Spleen (tissue), 11 donors: Measurements from ENCODE around the gene HOXD4. TPM values are rescaled to one million over a fixed set of nuclear protein-coding genes. Genes with fewer than 3 reads are reported as not detected.
A peak's percentile ranks its signal among the peaks of the same experiment; 100 is the strongest.

Experiments
- DNase-seq: peaks from one replicate; pipeline ENCODE4 v3.0.0-alpha.2; 2020
- H3K27ac ChIP-seq, 8 donors: fragments of 200-600 bp; sonication (generic) in 7 of 8; 1 replicate in 4 of 8; 2 replicates in 4 of 8; pipeline versions ENCODE4 v1.5.0 to v1.8.0; 2016 to 2021; ENCODE audit warnings: inconsistent platforms in 4 of 8, mild to moderate bottlenecking in 4 of 8, moderate library complexity in 1 of 8
- H3K27me3 ChIP-seq, 7 donors: fragments of 200-600 bp; sonication (generic) in 6 of 7; replicated peaks in 1 of 7; 1 replicate in 4 of 7; 2 replicates in 3 of 7; pipeline versions ENCODE4 v1.5.0 to v1.8.0; 2016 to 2021; ENCODE audit warnings: inconsistent platforms in 3 of 7, mild to moderate bottlenecking in 1 of 7
- H3K36me3 ChIP-seq, 6 donors: fragments of 200-600 bp; sonication (generic) in 5 of 6; 1 replicate in 4 of 6; 2 replicates in 2 of 6; pipeline versions ENCODE4 v1.5.0 to v1.8.0; 2016 to 2021; ENCODE audit warnings: inconsistent platforms in 2 of 6
- H3K4me1 ChIP-seq, 6 donors: fragments of 200-600 bp; sonication (generic) in 5 of 6; 1 replicate in 3 of 6; 2 replicates in 3 of 6; pipeline versions ENCODE4 v1.5.0 to v1.8.0; 2016 to 2021; ENCODE audit warnings: inconsistent platforms in 3 of 6
- H3K4me3 ChIP-seq, 8 donors: fragments of 200-600 bp; sonication (generic) in 7 of 8; 1 replicate in 4 of 8; 2 replicates in 4 of 8; pipeline versions ENCODE4 v1.5.0 to v1.8.0; 2016 to 2021; ENCODE audit warnings: inconsistent platforms in 4 of 8, mild to moderate bottlenecking in 4 of 8, moderate library complexity in 2 of 8
- H3K9me3 ChIP-seq, 8 donors: fragments of 200-600 bp; sonication (generic) in 7 of 8; 1 replicate in 4 of 8; 2 replicates in 4 of 8; pipeline versions ENCODE4 v1.5.0 to v1.8.0; 2016 to 2021; ENCODE audit warnings: inconsistent platforms in 4 of 8
- POLR2A ChIP-seq, 3 donors: fragments of 450-650 bp; IDR thresholded peaks; one replicate each; pipeline ENCODE4 v1.5.1; 2017; ENCODE audit warnings: antibody characterized with exemption in 3 of 3, mild to moderate bottlenecking in 1 of 3
- POLR2AphosphoS5 ChIP-seq, 3 donors: sonication (generic); formaldehyde crosslinking; IDR thresholded peaks; one replicate each; pipeline ENCODE4 v1.5.1; 2017; ENCODE audit warnings: antibody characterized with exemption in 3 of 3
- WGBS, 5 donors: extraction: QIAGEN DNeasy Blood & Tissue Kit in 3 of 5; methylation state at CpG; one replicate each; pipeline versions ENCODE4 v1.1.5 to v1.1.7; 2013 to 2018; 5-methylcytosine and 5-hydroxymethylcytosine counted together
- intact Hi-C: fragments of 100-400 bp; cut with DNase I; formaldehyde crosslinking; loops from one replicate; pipeline ENCODE4 v1.15.0; 2023; ENCODE audit warnings: low total_unique reads
- polyA plus RNA-seq, 3 donors: library from polyadenylated mRNA; stranded (reverse); fragments of 200-250 nt; gene quantifications; one replicate each; pipeline ENCODE4 v1.2.1, GENCODE V29; 2013
- total RNA-seq, 7 donors: library from RNA; depleted of rRNA in 3 of 7; stranded (reverse); fragments of >200 nt in 3 of 7; fragmentation: NEBNext Ultra II Directional in 4 of 7; extraction: Animal tissue kit (Norgen Biotek cat#: 25700) in 4 of 7; gene quantifications; one replicate each; pipeline versions ENCODE4 v1.1.0 to v1.2.1, GENCODE V29; 2016 to 2021
- TF ChIP-seq, protein P1 (sequence below), 11 experiments: fragments of 200-600 bp in 7 of 11; fragments of 450-650 bp in 4 of 11; sonication (generic) in 4 of 11; IDR thresholded peaks in 8 of 11; conservative IDR thresholded peaks in 3 of 11; 1 replicate in 7 of 11; 2 replicates in 4 of 11; pipeline versions ENCODE4 v1.4.0 to v1.8.0; 2016 to 2021; ENCODE audit warnings: antibody characterized with exemption in 11 of 11, inconsistent platforms in 4 of 11, mild to moderate bottlenecking in 1 of 11
- donor health status: healthy with polysubstance abuse.
- donor health status: DM: no; HTN: no; CAD: no; lungs with moderate emphysema.
- donor health status: DM: no; HTN: no; CAD: no.
- donor health status: Bipolar disorder and iron deficiency.
- donor health status: healthy.
- donor health status: DM: no; HTN: no; CAD: no.
- donor health status: DM: yes; HTN: yes; CAD: no.

HOXD4 gene
- total and polyA plus RNA-seq, 10 donors = 0.88 to 9.8 (median 6.5) TPM

DNA sequence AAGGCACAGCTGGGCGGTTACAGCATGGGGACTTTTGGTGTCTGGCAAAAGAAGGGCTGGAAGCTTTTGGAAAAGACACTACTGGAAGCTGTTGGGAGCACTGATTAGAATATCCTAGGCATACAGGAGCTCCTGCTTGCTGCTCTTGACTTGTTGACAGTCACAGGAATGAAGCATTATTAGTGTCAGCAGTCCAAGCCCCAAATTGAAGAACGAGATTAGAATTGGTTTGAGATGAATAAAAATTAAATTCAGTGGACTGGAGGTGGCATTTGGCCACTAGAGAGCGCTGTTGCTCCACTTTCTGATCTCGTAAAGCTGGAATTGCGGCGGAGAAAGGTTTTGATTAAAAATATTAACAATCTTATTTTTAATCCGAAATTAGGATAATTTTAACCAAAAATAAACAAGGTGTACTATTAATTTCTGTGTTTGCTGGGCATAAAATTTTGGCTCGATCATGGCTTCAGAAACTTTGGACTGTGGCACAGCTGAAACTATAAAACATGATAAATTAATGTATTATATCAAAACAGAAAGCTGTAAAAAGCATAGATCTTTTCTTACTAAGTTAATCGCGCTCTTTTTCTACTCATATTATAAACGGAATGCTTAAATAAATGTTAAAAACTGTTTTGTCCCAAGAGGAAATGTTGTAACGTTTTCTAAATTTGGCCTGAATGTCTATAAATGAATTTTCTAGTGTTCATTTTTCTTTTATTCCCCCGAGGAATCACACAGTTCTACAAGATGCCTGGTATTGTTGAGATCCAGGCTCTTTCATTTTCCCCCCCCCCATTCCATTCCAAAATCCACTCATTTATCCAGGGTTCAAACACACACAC lies 24.2 kb upstream of the HOXD4 start:
- intact Hi-C loops = loop anchor here (5.0 kb wide), 4 partner anchors 425 to 1020 kb away; no protein-coding TSS in a partner anchor
- WGBS, 5 donors = 4 to 5% (median 4%) methylated on average over 13 of the region's 13 CpGs
- no peak for DNase-seq
- Histone ChIP-seq H3K27ac (peak overlapping the region in 4 of 8 donors; percentile 24 to 93 (median 58)), H3K36me3 (no peaks in the 10 kb centered on the region), H3K4me3 (peak overlapping the region in 1 of 8 donors; percentile 4), H3K27me3 (peaks cover 8 to 100% (median 92%) of the 10 kb centered on the region in 7 donors), H3K9me3 (no peaks in the 10 kb centered on the region), H3K4me1 (peaks cover 0 to 77% (median 48%) of the 10 kb centered on the region in 6 donors)
- no peak for TF ChIP-seq POLR2A (IDR thresholded peaks at IDR 0.05)
- TF ChIP-seq, protein P1, sequence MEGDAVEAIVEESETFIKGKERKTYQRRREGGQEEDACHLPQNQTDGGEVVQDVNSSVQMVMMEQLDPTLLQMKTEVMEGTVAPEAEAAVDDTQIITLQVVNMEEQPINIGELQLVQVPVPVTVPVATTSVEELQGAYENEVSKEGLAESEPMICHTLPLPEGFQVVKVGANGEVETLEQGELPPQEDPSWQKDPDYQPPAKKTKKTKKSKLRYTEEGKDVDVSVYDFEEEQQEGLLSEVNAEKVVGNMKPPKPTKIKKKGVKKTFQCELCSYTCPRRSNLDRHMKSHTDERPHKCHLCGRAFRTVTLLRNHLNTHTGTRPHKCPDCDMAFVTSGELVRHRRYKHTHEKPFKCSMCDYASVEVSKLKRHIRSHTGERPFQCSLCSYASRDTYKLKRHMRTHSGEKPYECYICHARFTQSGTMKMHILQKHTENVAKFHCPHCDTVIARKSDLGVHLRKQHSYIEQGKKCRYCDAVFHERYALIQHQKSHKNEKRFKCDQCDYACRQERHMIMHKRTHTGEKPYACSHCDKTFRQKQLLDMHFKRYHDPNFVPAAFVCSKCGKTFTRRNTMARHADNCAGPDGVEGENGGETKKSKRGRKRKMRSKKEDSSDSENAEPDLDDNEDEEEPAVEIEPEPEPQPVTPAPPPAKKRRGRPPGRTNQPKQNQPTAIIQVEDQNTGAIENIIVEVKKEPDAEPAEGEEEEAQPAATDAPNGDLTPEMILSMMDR (IDR thresholded peaks at IDR 0.05 in 8 of 11, conservative IDR thresholded peaks at IDR 0.05 in 3 of 11) = peak; percentile 56 to 94 (median 80)

DNA sequence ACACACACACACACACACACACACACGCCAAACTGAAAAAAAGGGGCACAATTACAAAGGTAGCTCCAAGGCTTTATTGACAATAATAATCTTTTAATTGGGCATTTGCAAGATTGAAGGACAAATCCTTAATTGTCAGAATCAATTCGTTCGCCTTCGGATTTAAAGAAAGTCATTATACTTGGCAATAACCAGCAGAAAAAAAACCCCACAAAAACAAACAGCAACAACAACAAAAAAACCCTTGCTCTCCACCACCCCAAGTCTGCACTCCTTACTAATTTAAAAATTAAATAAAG lies 23.6 kb upstream of the HOXD4 start:
- H3K4me3 ChIP-seq = peak overlapping the region in 1 of 8 donors; percentile 47
- DNase-seq = no peak
- H3K4me1 ChIP-seq = peaks cover 0 to 77% (median 44%) of the 10 kb centered on the region in 6 donors
- 23 to 31% (median 24%) methylated on average over 4 of the region's 4 CpGs for WGBS, 5 donors
- peak overlapping the region in 7 of 8 donors; percentile 69 to 93 (median 86) for H3K27ac ChIP-seq
- H3K27me3 ChIP-seq = peaks cover 8 to 100% (median 92%) of the 10 kb centered on the region in 7 donors
- H3K36me3 ChIP-seq = no peaks in the 10 kb centered on the region
- no peaks in the 10 kb centered on the region for H3K9me3 ChIP-seq
- TF ChIP-seq POLR2A (IDR thresholded peaks at IDR 0.05) = no peak
- TF ChIP-seq POLR2AphosphoS5 (IDR thresholded peaks at IDR 0.05) = no peak
- TF ChIP-seq, protein P1 (IDR thresholded peaks at IDR 0.05 in 8 of 11, conservative IDR thresholded peaks at IDR 0.05 in 3 of 11) = no peak
- intact Hi-C loops = loop anchor here (5.0 kb wide), 4 partner anchors 425 to 1020 kb away; no protein-coding TSS in a partner anchor

GRCh38 chr2:176128172-176128981 lies 23.0 kb upstream of the HOXD4 start:
- peaks cover 2 to 100% (median 92%) of the 10 kb centered on the region in 7 donors for H3K27me3 ChIP-seq
- intact Hi-C loops = loop anchor here (5.0 kb wide), 4 partner anchors 424 to 1019 kb away; no protein-coding TSS in a partner anchor
- H3K4me3 ChIP-seq = peak overlapping the region in 6 of 8 donors; percentile 24 to 71 (median 42)

More at GRCh38 chr2:176128172-176128981, 23.0 kb upstream of the HOXD4 start:
- peak; percentile 75 for DNase-seq
- Histone ChIP-seq H3K36me3 (no peaks in the 10 kb centered on the region), H3K4me1 (peaks cover 0 to 76% (median 41%) of the 10 kb centered on the region in 6 donors), H3K27ac (peak overlapping the region; percentile 43 to 93 (median 86)), H3K9me3 (no peaks in the 10 kb centered on the region)
- TF ChIP-seq POLR2AphosphoS5 (IDR thresholded peaks at IDR 0.05) = no peak
- TF ChIP-seq, protein P1 (IDR thresholded peaks at IDR 0.05 in 8 of 11, conservative IDR thresholded peaks at IDR 0.05 in 3 of 11) = no peak
- TF ChIP-seq POLR2A (IDR thresholded peaks at IDR 0.05) = no peak
- 7 to 16% (median 9%) methylated on average over 48 to 49 of the region's 49 CpGs for WGBS, 5 donors
